Stimulated activated CD4-positive, alpha-beta T cell treated with anti-CD3 and anti-CD28 coated beads, Interleukin-1b, Interleukin-23, amount 100 ng/mL, for 48 hours (primary cell): Measurements from ENCODE around the gene ATF5.

Experiments
- DNase-seq: peaks from one replicate; pipeline ENCODE4 v3.0.0-alpha.2; 2020

The ATF5 gene

DNA sequence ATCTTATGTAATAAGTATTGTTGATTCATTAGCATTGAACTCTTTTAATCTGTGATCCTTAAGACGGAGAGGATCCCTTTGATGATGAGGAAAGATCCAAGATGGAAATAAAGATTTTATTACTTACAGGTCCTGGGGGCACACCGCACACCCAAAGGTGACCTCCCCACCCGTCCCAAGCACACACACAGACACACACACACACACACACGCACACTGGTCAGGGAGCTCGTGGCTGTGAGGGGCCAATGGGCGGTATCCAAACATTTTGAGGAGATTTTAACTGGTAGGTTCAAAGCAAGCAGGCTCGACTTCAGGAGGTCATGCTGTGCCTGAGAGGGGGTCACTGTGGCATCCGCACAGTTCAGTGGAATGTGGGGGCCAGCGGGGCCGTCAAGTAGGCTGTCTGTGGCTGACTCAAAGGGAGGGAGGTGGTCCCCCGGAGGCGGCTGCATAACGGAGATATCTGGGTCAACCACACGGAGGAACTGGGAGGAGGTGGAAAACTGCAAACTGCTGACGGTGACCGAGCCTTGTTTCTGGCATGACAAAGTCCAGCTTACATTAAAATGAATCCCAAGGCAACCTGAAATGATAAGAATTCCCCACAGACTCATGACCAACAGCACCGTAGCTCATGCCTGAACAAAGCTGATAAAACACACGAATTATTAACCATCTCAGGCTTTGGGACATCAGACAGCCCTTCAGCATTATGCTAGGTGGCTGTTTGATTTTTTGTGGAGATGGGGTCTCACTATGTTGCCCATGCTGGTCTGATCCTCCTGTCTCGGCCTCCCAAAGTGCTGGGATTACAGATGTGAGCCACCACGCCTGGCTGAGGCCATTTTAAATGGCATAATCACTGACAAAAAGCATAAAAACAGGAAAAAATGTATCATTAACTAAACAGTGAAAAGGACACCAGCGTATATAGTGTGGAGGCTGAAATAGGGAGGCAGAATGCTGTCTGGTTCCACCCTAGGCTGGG, 52.9 kb downstream of the ATF5 start:
- no peak for DNase-seq
